Progenitor cell of endocrine pancreas (in vitro differentiated cells): ENCODE results near the gene ATF6. TPM values are rescaled to one million over a fixed set of nuclear protein-coding genes. Genes with fewer than 3 reads are reported as not detected.

Source experiments
- DNase-seq: peaks from one replicate; pipeline ENCODE4 v3.0.0; 2021; ENCODE audit warnings: low spot score; ENCODE audit not compliant: unreplicated experiment
- H3K27ac Mint-ChIP-seq: 2 replicates; pipeline ENCODE4 v1.8.0; 2021; ENCODE audit warnings: mild to moderate bottlenecking, moderate library complexity, mixed read lengths
- H3K27me3 Mint-ChIP-seq: 2 replicates; pipeline ENCODE4 v1.8.0; 2021; ENCODE audit warnings: mixed read lengths
- H3K36me3 Mint-ChIP-seq: 2 replicates; pipeline ENCODE4 v1.8.0; 2022; ENCODE audit warnings: mixed read lengths; ENCODE audit not compliant: insufficient read depth
- H3K4me1 Mint-ChIP-seq: 2 replicates; pipeline ENCODE4 v1.8.0; 2021; ENCODE audit warnings: low read depth, mixed read lengths
- H3K4me3 Mint-ChIP-seq: 2 replicates; pipeline ENCODE4 v1.8.0; 2021; ENCODE audit warnings: low read depth, mild to moderate bottlenecking, moderate library complexity, mixed read lengths
- H3K9me3 Mint-ChIP-seq: 2 replicates; pipeline ENCODE4 v1.8.0; 2021; ENCODE audit warnings: low read depth, mixed read lengths
- total RNA-seq: library from RNA; stranded (reverse); gene quantifications from 2 replicates; pipeline ENCODE4 v1.2.1, GENCODE V29; 2021
- TF ChIP-seq, protein P1 (sequence below): fragments of 200-600 bp; sonication (generic); IDR thresholded peaks from one replicate; pipeline ENCODE4 v1.5.0; 2021; ENCODE audit warnings: antibody characterized with exemption, mild to moderate bottlenecking; ENCODE audit not compliant: unreplicated experiment

Gene ATF6
- total RNA-seq, 1 donor from 2014 or later: 20.4 TPM

DNA sequence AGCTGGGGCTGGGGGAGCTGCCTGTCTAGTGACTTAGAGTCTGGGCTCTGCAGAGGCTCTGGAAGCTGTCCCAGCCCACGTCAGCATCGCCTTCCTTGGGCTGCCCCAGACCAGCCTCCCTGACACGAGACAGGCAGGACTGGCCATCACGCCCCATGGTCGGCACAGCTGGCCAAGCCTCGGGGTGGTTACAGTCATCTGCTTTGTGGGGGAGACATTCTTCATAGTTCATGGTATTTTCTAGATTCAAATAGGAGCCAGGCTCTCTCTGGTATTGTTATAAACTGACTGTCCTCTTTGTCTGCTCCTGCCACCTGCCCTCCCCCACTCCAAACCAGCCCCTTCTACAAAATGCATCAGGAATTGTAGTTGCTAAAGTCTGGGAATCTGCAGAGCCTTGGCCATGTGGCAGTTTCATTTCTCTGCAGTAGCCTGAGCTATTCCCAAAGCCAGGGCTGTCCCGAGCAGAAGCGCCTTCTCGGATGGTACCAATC, 228.1 kb downstream of the ATF6 start:
- TF ChIP-seq, protein P1, sequence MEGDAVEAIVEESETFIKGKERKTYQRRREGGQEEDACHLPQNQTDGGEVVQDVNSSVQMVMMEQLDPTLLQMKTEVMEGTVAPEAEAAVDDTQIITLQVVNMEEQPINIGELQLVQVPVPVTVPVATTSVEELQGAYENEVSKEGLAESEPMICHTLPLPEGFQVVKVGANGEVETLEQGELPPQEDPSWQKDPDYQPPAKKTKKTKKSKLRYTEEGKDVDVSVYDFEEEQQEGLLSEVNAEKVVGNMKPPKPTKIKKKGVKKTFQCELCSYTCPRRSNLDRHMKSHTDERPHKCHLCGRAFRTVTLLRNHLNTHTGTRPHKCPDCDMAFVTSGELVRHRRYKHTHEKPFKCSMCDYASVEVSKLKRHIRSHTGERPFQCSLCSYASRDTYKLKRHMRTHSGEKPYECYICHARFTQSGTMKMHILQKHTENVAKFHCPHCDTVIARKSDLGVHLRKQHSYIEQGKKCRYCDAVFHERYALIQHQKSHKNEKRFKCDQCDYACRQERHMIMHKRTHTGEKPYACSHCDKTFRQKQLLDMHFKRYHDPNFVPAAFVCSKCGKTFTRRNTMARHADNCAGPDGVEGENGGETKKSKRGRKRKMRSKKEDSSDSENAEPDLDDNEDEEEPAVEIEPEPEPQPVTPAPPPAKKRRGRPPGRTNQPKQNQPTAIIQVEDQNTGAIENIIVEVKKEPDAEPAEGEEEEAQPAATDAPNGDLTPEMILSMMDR: no peak
- H3K27me3 Mint-ChIP-seq: no peaks in the 10 kb centered on the region
- H3K4me3 Mint-ChIP-seq: no peak overlapping the region
- H3K4me1 Mint-ChIP-seq: no peaks in the 10 kb centered on the region
- DNase-seq: no peak
- H3K27ac Mint-ChIP-seq: no peak overlapping the region
- H3K36me3 Mint-ChIP-seq: no peaks in the 10 kb centered on the region
- H3K9me3 Mint-ChIP-seq: no peaks in the 10 kb centered on the region

DNA sequence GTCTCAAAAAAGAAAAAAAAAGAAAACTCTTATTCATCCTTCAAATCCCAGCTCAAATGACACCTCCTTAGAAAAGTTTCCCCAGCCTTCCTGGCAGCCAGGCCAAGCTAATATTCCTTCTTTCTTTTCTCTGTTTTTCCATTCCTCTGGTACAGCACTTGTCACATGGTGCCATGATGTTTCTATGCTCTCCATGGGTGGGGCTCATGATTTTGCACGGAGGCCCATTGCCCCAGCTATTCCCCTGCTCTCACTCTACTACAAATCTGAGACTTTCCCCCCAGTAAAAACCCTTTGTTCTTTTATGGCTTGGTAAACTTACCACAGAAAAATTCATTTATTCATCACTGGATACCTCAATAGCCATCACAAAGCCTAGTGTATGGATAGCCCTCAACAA, 231.0 kb downstream of the ATF6 start:
- H3K27ac Mint-ChIP-seq: no peak overlapping the region
- no peaks in the 10 kb centered on the region for H3K36me3 Mint-ChIP-seq
- no peaks in the 10 kb centered on the region for H3K4me1 Mint-ChIP-seq
- H3K27me3 Mint-ChIP-seq: no peaks in the 10 kb centered on the region
- no peaks in the 10 kb centered on the region for H3K9me3 Mint-ChIP-seq
- H3K4me3 Mint-ChIP-seq: no peak overlapping the region
- DNase-seq: no peak
- TF ChIP-seq, protein P1: no peak

DNA sequence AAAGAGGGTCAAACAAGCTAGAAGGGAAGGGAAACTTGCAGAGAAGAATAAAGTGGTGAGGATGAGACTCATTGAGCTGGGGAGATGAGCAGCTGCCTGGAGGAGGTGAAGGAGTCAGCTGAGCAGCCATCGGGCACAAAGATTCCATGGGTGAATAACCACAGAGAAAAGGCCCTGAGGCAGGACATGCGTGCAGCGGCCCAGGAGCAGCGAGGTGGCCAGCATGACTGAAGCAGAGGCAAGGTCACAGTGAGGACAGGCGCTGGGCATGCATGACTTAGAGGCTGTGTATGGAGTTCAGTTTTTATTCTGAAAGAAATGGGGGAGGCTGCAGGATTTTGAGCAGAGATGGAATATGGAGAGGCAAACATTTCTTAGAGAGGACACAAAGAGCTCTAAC, 232.7 kb downstream of the ATF6 start:
- no peak for DNase-seq
- H3K27ac Mint-ChIP-seq: no peak overlapping the region
- no peaks in the 10 kb centered on the region for H3K36me3 Mint-ChIP-seq
- H3K27me3 Mint-ChIP-seq: peaks cover 3% of the 10 kb centered on the region
- H3K4me1 Mint-ChIP-seq: no peaks in the 10 kb centered on the region
- TF ChIP-seq, protein P1: no peak
- no peak overlapping the region for H3K4me3 Mint-ChIP-seq
- no peaks in the 10 kb centered on the region for H3K9me3 Mint-ChIP-seq

DNA sequence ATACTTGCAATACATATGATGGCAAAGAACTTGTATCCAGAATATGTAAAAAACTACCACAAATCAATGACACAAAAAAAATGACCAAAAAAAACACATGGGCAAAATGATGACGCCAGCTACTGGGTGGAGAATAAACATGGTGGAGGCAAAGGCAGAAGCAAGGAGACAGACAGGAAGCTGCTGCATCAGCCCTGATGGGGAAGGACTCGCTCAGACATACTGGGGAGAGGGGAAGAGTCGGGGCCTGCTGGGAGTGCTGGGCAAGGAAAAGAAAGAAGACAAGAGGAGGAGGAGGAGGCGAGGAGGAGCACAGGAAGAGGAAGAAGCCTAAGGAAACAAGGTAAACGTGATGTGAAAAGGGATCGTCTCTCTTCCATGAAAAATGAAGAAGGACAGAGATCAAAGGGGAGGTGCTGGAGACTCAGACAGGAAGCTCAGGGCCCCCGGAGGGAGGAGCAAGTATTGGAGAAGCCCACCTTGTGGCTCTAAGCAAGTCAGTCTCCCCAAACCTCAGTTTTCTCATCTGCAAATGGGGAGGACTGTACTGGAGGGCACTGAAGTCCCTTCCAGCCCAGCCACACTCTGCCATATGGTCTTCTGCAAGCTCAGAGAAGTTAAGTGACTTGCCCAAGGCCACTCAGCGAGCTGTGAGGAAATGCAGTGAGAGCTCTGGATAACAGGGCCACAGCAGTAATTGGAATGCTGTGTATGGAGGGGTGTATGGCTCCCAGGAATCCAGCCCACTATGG, 233.4 kb downstream of the ATF6 start:
- no peak for DNase-seq
- Mint-ChIP-seq H3K4me1 (no peaks in the 10 kb centered on the region), H3K27ac (no peak overlapping the region), H3K27me3 (peaks cover 3% of the 10 kb centered on the region), H3K36me3 (no peaks in the 10 kb centered on the region), H3K4me3 (no peak overlapping the region), H3K9me3 (no peaks in the 10 kb centered on the region)
- TF ChIP-seq, protein P1: no peak

DNA sequence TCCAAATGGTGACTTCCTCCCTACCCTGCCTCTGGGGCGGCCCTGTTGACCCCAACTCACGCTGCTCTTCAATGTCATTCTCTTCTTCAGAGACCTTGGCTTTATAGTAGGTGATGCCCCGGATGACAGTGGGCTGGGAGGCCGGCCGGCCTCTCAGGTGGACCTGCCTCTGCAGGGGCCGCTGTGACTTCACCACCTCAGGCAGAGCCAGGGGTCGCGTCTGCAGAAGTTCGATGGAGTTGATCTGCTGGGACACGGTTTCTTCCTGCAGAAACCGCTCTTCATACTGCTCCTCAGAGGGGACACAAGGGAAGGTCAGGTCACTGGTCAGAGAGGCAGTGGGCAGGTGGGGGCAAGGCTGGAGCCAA, 233.9 kb downstream of the ATF6 start:
- DNase-seq: no peak
- Mint-ChIP-seq H3K27me3 (peaks cover 3% of the 10 kb centered on the region), H3K4me3 (no peak overlapping the region), H3K36me3 (no peaks in the 10 kb centered on the region), H3K9me3 (no peaks in the 10 kb centered on the region), H3K27ac (no peak overlapping the region), H3K4me1 (no peaks in the 10 kb centered on the region)
- TF ChIP-seq, protein P1: no peak
